ENCODE results near the gene STX18. TPM values are rescaled to one million over a fixed set of nuclear protein-coding genes. Genes with fewer than 3 reads are reported as not detected.
"Not testable (repeated sequence)": the region's sequence is repeated elsewhere in the genome, so short reads cannot be mapped to it uniquely, and the experiment has no call there.

Gene STX18
- total RNA-seq, 2 experiments from 2014 or later: 25.8 to 27.9 TPM

- DNase-seq: no peak
- CTCF ChIA-PET: interaction anchor here (1.6 kb wide), 1 partner anchor 9 kb away, joined by 5 read pairs; no protein-coding TSS in a partner anchor
- Mint-ChIP-seq H3K36me3 (ENCODE audit: low read depth) (peaks cover 26% of the 10 kb centered on the region), H3K27me3 (no peaks in the 10 kb centered on the region), H3K27ac (no peak overlapping the region), H3K4me3 (no peak overlapping the region), H3K4me1 (peaks cover 19% of the 10 kb centered on the region), H3K9me3 (no peaks in the 10 kb centered on the region)
- POLR2A ChIA-PET: no interaction called here
These were observed 118.9 kb downstream of the STX18 start for GRCh38 chr4:4422856-4423499.

GRCh38 chr4:4422117-4422516 is 119.7 kb downstream of the STX18 start:
- POLR2A ChIA-PET, H3K27me3 Mint-ChIP-seq, H3K27ac Mint-ChIP-seq, H3K9me3 Mint-ChIP-seq, DNase-seq, H3K4me3 Mint-ChIP-seq: not testable (repeated sequence)
- peaks cover 25% of the 10 kb centered on the region for H3K4me1 Mint-ChIP-seq
- CTCF ChIA-PET: interaction anchor here (1.6 kb wide), 1 partner anchor 10 kb away, joined by 5 read pairs; no protein-coding TSS in a partner anchor
- peaks cover 28% of the 10 kb centered on the region for H3K36me3 Mint-ChIP-seq (ENCODE audit: low read depth)

- no peak for DNase-seq
- Mint-ChIP-seq H3K4me1 (peaks cover 25% of the 10 kb centered on the region), H3K4me3 (no peak overlapping the region), H3K27me3 (no peaks in the 10 kb centered on the region), H3K27ac (no peak overlapping the region), H3K36me3 (ENCODE audit: low read depth) (peaks cover 30% of the 10 kb centered on the region), H3K9me3 (no peaks in the 10 kb centered on the region)
- ChIA-PET CTCF (no interaction called here), POLR2A (no interaction called here)
These were observed 120.5 kb downstream of the STX18 start for GRCh38 chr4:4421356-4421755.

GRCh38 chr4:4420421-4420820 is 121.4 kb downstream of the STX18 start:
- no peaks in the 10 kb centered on the region for H3K27me3 Mint-ChIP-seq
- POLR2A ChIA-PET: no interaction called here
- no peak for DNase-seq
- peaks cover 25% of the 10 kb centered on the region for H3K4me1 Mint-ChIP-seq
- H3K4me3 Mint-ChIP-seq: no peak overlapping the region
- peaks cover 30% of the 10 kb centered on the region for H3K36me3 Mint-ChIP-seq (ENCODE audit: low read depth)
- H3K9me3 Mint-ChIP-seq: no peaks in the 10 kb centered on the region
- H3K27ac Mint-ChIP-seq: no peak overlapping the region
- CTCF ChIA-PET: interaction anchor here (0.5 to 0.6 kb wide), 2 partner anchors 262 to 1011 kb away, joined by 3 read pairs; no protein-coding TSS in a partner anchor

GRCh38 chr4:4419896-4420295 is 122.0 kb downstream of the STX18 start:
- POLR2A ChIA-PET: no interaction called here
- H3K27ac Mint-ChIP-seq: no peak overlapping the region
- H3K4me3 Mint-ChIP-seq: no peak overlapping the region
- CTCF ChIA-PET: interaction anchor here (0.6 kb wide), 1 partner anchor 263 kb away, joined by 3 read pairs; no protein-coding TSS in a partner anchor
- H3K4me1 Mint-ChIP-seq: peaks cover 25% of the 10 kb centered on the region
- no peak for DNase-seq
- H3K27me3 Mint-ChIP-seq: no peaks in the 10 kb centered on the region
- H3K36me3 Mint-ChIP-seq (ENCODE audit: low read depth): peaks cover 30% of the 10 kb centered on the region
- H3K9me3 Mint-ChIP-seq: no peaks in the 10 kb centered on the region

- DNase-seq: peak; percentile 16
- Mint-ChIP-seq H3K27ac (peak overlapping the region; percentile 78), H3K9me3 (no peaks in the 10 kb centered on the region), H3K27me3 (no peaks in the 10 kb centered on the region), H3K4me3 (peak overlapping the region; percentile 28), H3K4me1 (peaks cover 25% of the 10 kb centered on the region), H3K36me3 (ENCODE audit: low read depth) (peaks cover 30% of the 10 kb centered on the region)
- POLR2A ChIA-PET: no interaction called here
- CTCF ChIA-PET: no interaction called here
These were observed 123.0 kb downstream of the STX18 start for GRCh38 chr4:4418676-4419390.

GRCh38 chr4:4417886-4418285 is 124.0 kb downstream of the STX18 start:
- Mint-ChIP-seq H3K4me1 (peaks cover 25% of the 10 kb centered on the region), H3K27me3 (no peaks in the 10 kb centered on the region), H3K36me3 (ENCODE audit: low read depth) (peaks cover 30% of the 10 kb centered on the region), H3K4me3 (peak overlapping the region; percentile 28), H3K27ac (peak overlapping the region; percentile 77), H3K9me3 (no peaks in the 10 kb centered on the region)
- no peak for DNase-seq
- POLR2A ChIA-PET: no interaction called here
- CTCF ChIA-PET: interaction anchor here (0.6 kb wide), 1 partner anchor 741 kb away, joined by 3 read pairs; no protein-coding TSS in a partner anchor

GRCh38 chr4:4416981-4417380 is 124.9 kb downstream of the STX18 start:
- no peaks in the 10 kb centered on the region for H3K9me3 Mint-ChIP-seq
- H3K27ac Mint-ChIP-seq: no peak overlapping the region
- H3K4me3 Mint-ChIP-seq: no peak overlapping the region
- peaks cover 25% of the 10 kb centered on the region for H3K4me1 Mint-ChIP-seq
- H3K27me3 Mint-ChIP-seq: no peaks in the 10 kb centered on the region
- ChIA-PET POLR2A (no interaction called here), CTCF (interaction anchor here (1.2 kb wide), 1 partner anchor 14 kb away, joined by 4 read pairs; no protein-coding TSS in a partner anchor)
- H3K36me3 Mint-ChIP-seq (ENCODE audit: low read depth): peaks cover 27% of the 10 kb centered on the region
- DNase-seq: no peak

GRCh38 chr4:4415806-4416805 is 125.7 kb downstream of the STX18 start:
- peaks cover 23% of the 10 kb centered on the region for H3K36me3 Mint-ChIP-seq (ENCODE audit: low read depth)
- H3K4me1 Mint-ChIP-seq: peaks cover 25% of the 10 kb centered on the region
- H3K9me3 Mint-ChIP-seq: no peaks in the 10 kb centered on the region
- ChIA-PET CTCF (interaction anchor here (0.6 to 1.2 kb wide), 2 partner anchors 15 to 17 kb away, joined by 4 to 5 read pairs; no protein-coding TSS in a partner anchor), POLR2A (no interaction called here)
- no peak overlapping the region for H3K27ac Mint-ChIP-seq
- H3K27me3 Mint-ChIP-seq: no peaks in the 10 kb centered on the region
- no peak overlapping the region for H3K4me3 Mint-ChIP-seq
- DNase-seq: no peak

GRCh38 chr4:4415107-4415805 is 126.6 kb downstream of the STX18 start:
- ChIA-PET CTCF (no interaction called here), POLR2A (no interaction called here)
- Mint-ChIP-seq H3K4me3 (no peak overlapping the region), H3K36me3 (ENCODE audit: low read depth) (peaks cover 20% of the 10 kb centered on the region), H3K27ac (no peak overlapping the region), H3K9me3 (no peaks in the 10 kb centered on the region), H3K4me1 (peaks cover 25% of the 10 kb centered on the region), H3K27me3 (no peaks in the 10 kb centered on the region)
- DNase-seq: no peak

GRCh38 chr4:4413806-4414205 is 128.0 kb downstream of the STX18 start:
- no peak overlapping the region for H3K27ac Mint-ChIP-seq
- POLR2A ChIA-PET: no interaction called here
- peaks cover 14% of the 10 kb centered on the region for H3K4me1 Mint-ChIP-seq
- H3K4me3 Mint-ChIP-seq: no peak overlapping the region
- DNase-seq: no peak
- H3K9me3 Mint-ChIP-seq: no peaks in the 10 kb centered on the region
- CTCF ChIA-PET: no interaction called here
- H3K27me3 Mint-ChIP-seq: no peaks in the 10 kb centered on the region
- peaks cover 12% of the 10 kb centered on the region for H3K36me3 Mint-ChIP-seq (ENCODE audit: low read depth)

GRCh38 chr4:4413373-4413725 is 128.5 kb downstream of the STX18 start:
- Mint-ChIP-seq H3K36me3 (ENCODE audit: low read depth) (peaks cover 7% of the 10 kb centered on the region), H3K27me3 (no peaks in the 10 kb centered on the region), H3K4me3 (no peak overlapping the region), H3K9me3 (no peaks in the 10 kb centered on the region), H3K4me1 (peaks cover 10% of the 10 kb centered on the region), H3K27ac (no peak overlapping the region)
- DNase-seq: no peak
- POLR2A ChIA-PET: no interaction called here
- CTCF ChIA-PET: no interaction called here
